Choroid plexus epithelial cell (primary cell): Measurements from ENCODE around the gene POLR3E.

ENCODE experiments used
- DNase-seq: peaks from one replicate; pipeline ENCODE4 v3.0.0-alpha.2; 2010; ENCODE audit warnings: low read depth
- H3K4me3 ChIP-seq: 2 replicates; pipeline ENCODE4 v1.5.1; 2011; ENCODE audit warnings: low read depth, mild to moderate bottlenecking, control low read depth, low read length, moderate library complexity
- TF ChIP-seq, protein P1 (sequence below): conservative IDR thresholded peaks from 2 replicates; pipeline ENCODE4 v1.5.1; 2011; ENCODE audit warnings: low read depth, mild to moderate bottlenecking, control low read depth, inconsistent platforms, low read length, moderate library complexity

The POLR3E gene

DNA sequence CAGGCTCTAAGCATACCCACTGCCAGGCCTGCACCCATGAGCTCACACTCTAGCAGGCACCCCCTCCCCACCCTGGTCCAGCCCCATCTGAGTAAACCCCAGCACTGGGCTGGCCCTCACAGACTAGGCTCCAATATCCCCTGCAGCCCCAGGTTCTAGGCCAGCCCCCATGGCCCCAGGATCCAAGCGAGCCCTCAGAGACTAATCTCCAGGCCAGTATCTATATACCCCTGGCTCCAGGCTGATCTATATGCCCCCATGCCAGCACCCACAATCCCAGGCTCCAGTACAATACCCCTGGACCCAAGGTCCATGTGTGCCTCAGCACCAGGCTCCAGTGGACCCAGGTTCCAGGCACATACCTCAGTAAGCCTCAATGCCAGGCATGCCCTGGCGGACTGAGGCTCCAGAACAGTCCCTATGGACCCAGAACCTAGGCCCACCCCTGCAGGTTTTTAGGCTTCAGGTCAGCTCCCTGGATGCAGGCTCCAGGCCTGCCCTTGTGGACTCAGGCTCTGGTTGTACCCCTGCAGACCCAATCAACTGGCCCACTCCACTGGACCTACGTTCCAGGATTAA lies 38.5 kb downstream of the POLR3E start:
- no peak overlapping the region for H3K4me3 ChIP-seq
- TF ChIP-seq, protein P1, sequence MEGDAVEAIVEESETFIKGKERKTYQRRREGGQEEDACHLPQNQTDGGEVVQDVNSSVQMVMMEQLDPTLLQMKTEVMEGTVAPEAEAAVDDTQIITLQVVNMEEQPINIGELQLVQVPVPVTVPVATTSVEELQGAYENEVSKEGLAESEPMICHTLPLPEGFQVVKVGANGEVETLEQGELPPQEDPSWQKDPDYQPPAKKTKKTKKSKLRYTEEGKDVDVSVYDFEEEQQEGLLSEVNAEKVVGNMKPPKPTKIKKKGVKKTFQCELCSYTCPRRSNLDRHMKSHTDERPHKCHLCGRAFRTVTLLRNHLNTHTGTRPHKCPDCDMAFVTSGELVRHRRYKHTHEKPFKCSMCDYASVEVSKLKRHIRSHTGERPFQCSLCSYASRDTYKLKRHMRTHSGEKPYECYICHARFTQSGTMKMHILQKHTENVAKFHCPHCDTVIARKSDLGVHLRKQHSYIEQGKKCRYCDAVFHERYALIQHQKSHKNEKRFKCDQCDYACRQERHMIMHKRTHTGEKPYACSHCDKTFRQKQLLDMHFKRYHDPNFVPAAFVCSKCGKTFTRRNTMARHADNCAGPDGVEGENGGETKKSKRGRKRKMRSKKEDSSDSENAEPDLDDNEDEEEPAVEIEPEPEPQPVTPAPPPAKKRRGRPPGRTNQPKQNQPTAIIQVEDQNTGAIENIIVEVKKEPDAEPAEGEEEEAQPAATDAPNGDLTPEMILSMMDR: no peak

DNA sequence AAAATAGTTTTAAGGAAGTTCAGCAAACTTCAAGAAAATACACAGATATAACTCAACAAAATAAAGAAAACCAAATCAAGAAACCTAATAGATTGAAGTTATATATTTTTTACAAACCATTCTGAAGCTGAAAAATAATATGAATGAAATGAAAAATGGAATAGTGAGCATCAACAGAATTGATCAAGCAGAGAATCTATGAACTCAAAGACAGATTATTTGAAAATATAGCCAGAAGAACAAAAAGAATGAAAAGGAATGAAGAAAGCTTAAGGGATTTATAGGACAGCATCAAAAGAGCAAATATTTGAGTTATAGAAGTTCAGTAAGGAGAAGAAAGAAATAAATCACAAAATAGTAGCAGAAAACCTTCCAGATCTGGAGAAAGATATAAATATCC lies 39.4 kb downstream of the POLR3E start:
- TF ChIP-seq, protein P1: no peak
- no peak for DNase-seq
- no peak overlapping the region for H3K4me3 ChIP-seq

More for the DNA sequence above, 38.5 kb downstream of the POLR3E start:
- DNase-seq: no peak

DNA sequence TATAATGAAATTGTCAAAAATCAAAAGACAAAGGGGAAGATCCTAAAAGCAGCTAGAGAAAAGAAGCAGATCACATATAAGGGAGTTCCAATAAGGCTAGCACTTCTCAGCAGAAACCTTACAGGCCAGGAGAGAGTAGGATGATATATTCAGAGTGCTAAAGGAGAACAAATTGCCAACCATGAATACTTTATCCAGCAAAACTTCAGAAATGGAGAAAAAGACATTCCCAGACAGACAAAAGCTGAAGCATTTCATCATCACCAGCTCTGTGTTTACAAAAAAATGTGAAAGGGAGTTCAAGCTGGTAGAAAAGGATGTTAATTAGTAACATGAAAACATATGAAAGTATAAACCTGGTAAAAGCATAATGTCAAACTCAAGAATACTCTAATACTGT lies 39.8 kb downstream of the POLR3E start:
- no peak for DNase-seq
- H3K4me3 ChIP-seq: no peak overlapping the region
- TF ChIP-seq, protein P1: no peak

DNA sequence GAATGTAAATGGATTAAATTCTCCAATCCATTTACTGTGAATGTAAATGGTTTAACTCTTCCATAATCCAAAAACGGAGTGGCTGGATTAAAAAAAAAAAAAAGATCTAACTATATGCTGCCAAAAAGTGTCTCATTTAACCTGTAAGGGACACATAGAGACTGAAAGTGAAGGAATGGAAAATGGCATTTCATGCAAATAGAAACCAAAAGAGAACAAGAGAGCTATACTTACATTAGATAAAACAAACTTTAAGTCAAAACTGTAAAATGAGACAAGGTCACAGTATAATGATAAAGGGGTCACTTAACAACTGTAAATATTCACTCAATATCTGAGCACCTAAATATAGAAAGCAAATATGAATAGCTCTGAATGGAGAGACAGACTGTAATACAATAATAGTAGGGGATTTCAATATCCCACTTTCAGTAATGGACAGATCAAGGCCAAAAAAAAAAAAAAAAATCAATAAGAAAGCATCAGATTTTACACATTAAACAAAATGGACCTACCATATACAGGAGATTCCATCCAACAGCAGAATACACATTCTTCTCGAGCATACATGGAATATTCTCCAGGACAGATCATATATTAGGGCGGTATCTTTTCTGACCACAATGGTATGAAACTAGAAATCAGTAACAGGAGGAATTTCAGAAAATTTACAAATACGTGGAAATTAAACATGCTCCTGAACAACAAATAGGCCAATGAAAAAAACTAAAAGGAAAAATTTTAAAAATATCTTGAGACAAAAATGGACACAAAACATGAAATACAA lies 40.8 kb downstream of the POLR3E start:
- TF ChIP-seq, protein P1: no peak
- H3K4me3 ChIP-seq: no peak overlapping the region
- DNase-seq: no peak

DNA sequence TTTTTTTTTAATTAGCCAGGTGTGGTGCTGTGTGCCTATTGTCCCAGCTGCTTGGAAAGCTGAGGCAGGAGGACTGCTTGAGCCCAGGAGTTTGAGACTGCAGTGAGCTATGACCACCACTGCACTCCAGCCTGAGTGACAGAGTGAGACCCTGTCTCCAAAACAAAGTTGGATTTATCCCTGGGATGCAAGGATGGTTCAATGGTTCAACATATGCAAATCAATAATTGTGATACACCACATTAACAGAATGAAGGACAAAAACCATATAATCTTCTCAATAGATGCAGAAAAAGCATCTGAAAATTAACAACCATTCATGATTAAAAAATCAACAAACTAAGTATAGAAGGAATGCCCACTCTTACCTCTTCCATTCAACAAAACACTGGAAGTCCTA lies 43.7 kb downstream of the POLR3E start:
- no peak overlapping the region for H3K4me3 ChIP-seq

DNA sequence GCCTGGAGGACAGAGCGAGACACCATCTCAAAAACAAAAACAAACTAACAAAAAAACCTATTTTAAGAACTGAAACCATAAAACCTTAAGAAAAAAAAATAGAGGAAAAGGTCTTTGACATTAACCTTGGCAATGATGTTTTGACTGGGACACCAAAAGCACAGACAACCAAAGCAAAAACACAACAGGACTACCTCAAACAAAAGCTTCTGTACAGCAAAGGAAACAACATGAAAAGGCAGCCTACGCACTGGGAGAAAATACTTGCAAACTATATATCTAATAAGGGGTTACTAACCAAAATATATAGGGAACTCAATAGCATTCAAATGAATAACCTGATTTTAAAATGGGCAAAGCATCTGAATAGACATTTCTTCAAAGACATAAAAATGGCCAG lies 44.9 kb downstream of the POLR3E start:
- DNase-seq: no peak
- TF ChIP-seq, protein P1: no peak
- no peak overlapping the region for H3K4me3 ChIP-seq

More for the DNA sequence above, 43.7 kb downstream of the POLR3E start:
- TF ChIP-seq, protein P1: no peak
- no peak for DNase-seq

DNA sequence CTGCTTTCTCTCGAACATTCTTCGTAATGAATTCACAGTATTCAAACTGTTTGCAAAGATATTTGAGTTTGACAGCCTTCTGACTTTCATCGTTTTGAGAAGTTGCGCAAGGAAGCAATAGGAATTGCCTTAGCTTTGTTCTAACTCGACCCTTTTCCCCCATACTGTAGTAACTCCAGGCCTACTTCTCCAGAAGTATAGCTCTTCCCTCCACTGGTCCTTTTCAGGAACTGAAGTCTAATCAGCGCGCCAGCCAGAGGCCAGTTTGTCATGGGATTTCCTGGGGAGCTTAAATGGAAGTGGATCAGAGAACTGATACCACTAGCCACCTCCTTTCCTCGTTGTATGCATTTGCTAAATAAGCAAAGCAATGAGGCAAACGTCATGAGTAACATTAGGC lies 49.3 kb downstream of the POLR3E start:
- TF ChIP-seq, protein P1: no peak
- no peak for DNase-seq
- no peak overlapping the region for H3K4me3 ChIP-seq
